ENCODE measurements around the gene MN1. TPM values are rescaled to one million over a fixed set of nuclear protein-coding genes. Genes with fewer than 3 reads are reported as not detected.
A peak's percentile ranks its signal among the peaks of the same experiment; 100 is the strongest.

MN1 gene
- total RNA-seq, 1 donor, result 6.2 TPM

DNA sequence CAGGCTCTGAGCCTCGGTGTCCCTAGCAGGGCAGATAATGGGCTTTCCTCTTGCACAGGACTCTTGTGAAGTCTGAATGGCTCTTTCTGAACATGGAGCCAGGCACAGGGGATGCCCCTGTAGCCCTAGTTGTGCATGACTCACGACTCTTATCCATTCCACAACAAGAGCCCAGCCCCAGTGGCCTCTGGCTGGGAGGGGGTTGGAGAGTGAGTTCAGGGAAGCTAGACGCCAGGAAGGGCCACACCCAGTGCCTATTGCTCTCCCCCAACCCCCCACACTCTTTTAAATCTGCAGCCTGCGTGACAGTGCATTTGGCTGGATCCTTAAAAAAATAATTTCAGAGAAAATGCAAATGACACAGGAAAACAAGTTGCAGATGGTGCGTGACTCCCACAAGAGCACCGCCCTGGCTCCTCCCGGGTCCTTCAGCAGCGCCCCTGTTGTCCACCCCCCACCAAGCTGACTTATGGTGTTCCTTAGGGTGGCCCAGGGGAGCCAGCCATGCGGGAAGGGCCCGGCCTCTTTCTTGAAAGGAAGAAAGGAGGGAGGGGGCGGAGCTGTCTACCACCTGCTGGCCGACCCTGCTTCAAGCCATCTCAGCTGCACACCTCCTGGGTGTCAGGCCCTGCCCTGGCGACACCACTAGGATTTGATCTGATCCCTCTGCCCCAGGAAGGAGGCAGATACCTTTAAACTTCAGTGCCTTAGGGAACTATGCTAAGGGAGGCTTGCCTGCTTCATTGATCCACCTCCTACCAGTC, 74.7 kb downstream of the MN1 start:
- H3K4me3 ChIP-seq (ENCODE audit: insufficient read depth, low read length), result no peak overlapping the region
- H3K27me3 ChIP-seq (ENCODE audit: insufficient read depth, low read length), result peaks cover 4% of the 10 kb centered on the region
- H3K9me3 ChIP-seq (ENCODE audit: low read depth, low read length), result no peaks in the 10 kb centered on the region
- DNase-seq (ENCODE audit: insufficient read length, low spot score, missing footprints), result no peak
- no peaks in the 10 kb centered on the region for H3K36me3 ChIP-seq (ENCODE audit: insufficient read depth, low read length)
- H4K20me1 ChIP-seq (ENCODE audit: insufficient read depth, low read length), result no peaks in the 10 kb centered on the region
- H3K27ac ChIP-seq (ENCODE audit: low read depth, low read length), result no peak overlapping the region
- H3K4me2 ChIP-seq (ENCODE audit: insufficient read depth, low read length), result no peak overlapping the region
- H2AFZ ChIP-seq (ENCODE audit: low read length), result peak overlapping the region; percentile 35
- TF ChIP-seq CTCF (IDR thresholded peaks at IDR 0.05; ENCODE audit: extremely low read depth, low read depth, low read length), result no peak
- no peaks in the 10 kb centered on the region for H3K4me1 ChIP-seq (ENCODE audit: insufficient read depth, low read length)
- H3K79me2 ChIP-seq (ENCODE audit: insufficient read depth, low read length), result no peaks in the 10 kb centered on the region

DNA sequence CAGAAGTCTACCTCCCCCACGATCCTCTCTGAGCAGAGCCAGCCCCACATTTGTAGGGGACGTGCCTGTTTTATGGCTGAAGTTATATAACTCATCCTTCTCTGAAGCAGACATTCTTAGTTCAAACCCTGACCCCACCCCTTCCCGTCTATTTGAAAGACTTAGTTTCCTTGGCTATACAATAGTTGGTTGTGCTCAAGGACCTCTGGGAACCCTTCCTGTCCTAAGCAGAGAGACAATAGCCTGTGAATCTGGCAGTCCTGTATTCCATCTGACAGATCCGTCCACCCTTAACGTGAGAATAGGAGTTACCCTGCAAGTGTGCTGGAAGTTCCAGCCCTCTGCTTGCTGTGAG, 75.2 kb downstream of the MN1 start:
- H3K27me3 ChIP-seq (ENCODE audit: insufficient read depth, low read length), result no peaks in the 10 kb centered on the region
- H3K4me2 ChIP-seq (ENCODE audit: insufficient read depth, low read length), result no peak overlapping the region
- H3K79me2 ChIP-seq (ENCODE audit: insufficient read depth, low read length), result no peaks in the 10 kb centered on the region
- H3K27ac ChIP-seq (ENCODE audit: low read depth, low read length), result no peak overlapping the region
- no peak for TF ChIP-seq CTCF (IDR thresholded peaks at IDR 0.05; ENCODE audit: extremely low read depth, low read depth, low read length)
- no peaks in the 10 kb centered on the region for H3K9me3 ChIP-seq (ENCODE audit: low read depth, low read length)
- H3K36me3 ChIP-seq (ENCODE audit: insufficient read depth, low read length), result no peaks in the 10 kb centered on the region
- peak overlapping the region; percentile 35 for H2AFZ ChIP-seq (ENCODE audit: low read length)
- H3K4me1 ChIP-seq (ENCODE audit: insufficient read depth, low read length), result no peaks in the 10 kb centered on the region
- DNase-seq (ENCODE audit: insufficient read length, low spot score, missing footprints), result no peak
- H3K4me3 ChIP-seq (ENCODE audit: insufficient read depth, low read length), result no peak overlapping the region
- no peaks in the 10 kb centered on the region for H4K20me1 ChIP-seq (ENCODE audit: insufficient read depth, low read length)

DNA sequence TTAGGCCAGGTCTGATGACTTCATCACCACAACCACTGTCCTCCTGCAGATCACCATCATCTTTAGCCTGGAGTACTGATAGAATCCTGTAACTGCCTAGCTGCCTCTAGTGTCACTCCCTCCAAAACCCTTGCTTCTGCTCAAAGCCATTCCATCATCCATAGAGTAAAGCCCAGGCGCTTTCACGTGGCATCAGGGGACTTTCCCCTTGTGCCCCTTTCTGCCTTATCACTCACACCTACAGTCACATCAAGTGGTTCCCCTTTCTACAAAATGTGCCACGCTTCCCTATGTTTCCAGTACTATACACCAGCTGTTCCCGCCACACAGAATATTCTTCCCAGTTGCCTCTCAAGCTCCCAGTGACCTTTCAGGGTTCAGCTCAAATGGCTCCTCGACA, 75.9 kb downstream of the MN1 start:
- DNase-seq (ENCODE audit: insufficient read length, low spot score, missing footprints), result no peak
- Histone ChIP-seq H3K79me2 (ENCODE audit: insufficient read depth, low read length) (no peaks in the 10 kb centered on the region), H3K4me3 (ENCODE audit: insufficient read depth, low read length) (no peak overlapping the region), H3K27me3 (ENCODE audit: insufficient read depth, low read length) (no peaks in the 10 kb centered on the region), H2AFZ (ENCODE audit: low read length) (no peak overlapping the region), H4K20me1 (ENCODE audit: insufficient read depth, low read length) (no peaks in the 10 kb centered on the region), H3K4me1 (ENCODE audit: insufficient read depth, low read length) (no peaks in the 10 kb centered on the region), H3K9me3 (ENCODE audit: low read depth, low read length) (no peaks in the 10 kb centered on the region), H3K4me2 (ENCODE audit: insufficient read depth, low read length) (no peak overlapping the region), H3K27ac (ENCODE audit: low read depth, low read length) (no peak overlapping the region), H3K36me3 (ENCODE audit: insufficient read depth, low read length) (no peaks in the 10 kb centered on the region)
- no peak for TF ChIP-seq CTCF (IDR thresholded peaks at IDR 0.05; ENCODE audit: extremely low read depth, low read depth, low read length)

- Histone ChIP-seq H3K36me3 (ENCODE audit: insufficient read depth, low read length) (no peaks in the 10 kb centered on the region), H3K4me3 (ENCODE audit: insufficient read depth, low read length) (no peak overlapping the region), H2AFZ (ENCODE audit: low read length) (no peak overlapping the region), H4K20me1 (ENCODE audit: insufficient read depth, low read length) (no peaks in the 10 kb centered on the region), H3K27ac (ENCODE audit: low read depth, low read length) (no peak overlapping the region), H3K79me2 (ENCODE audit: insufficient read depth, low read length) (no peaks in the 10 kb centered on the region), H3K27me3 (ENCODE audit: insufficient read depth, low read length) (no peaks in the 10 kb centered on the region), H3K4me1 (ENCODE audit: insufficient read depth, low read length) (no peaks in the 10 kb centered on the region), H3K9me3 (ENCODE audit: low read depth, low read length) (no peaks in the 10 kb centered on the region), H3K4me2 (ENCODE audit: insufficient read depth, low read length) (no peak overlapping the region)
- DNase-seq (ENCODE audit: insufficient read length, low spot score, missing footprints), result no peak
- no peak for TF ChIP-seq CTCF (IDR thresholded peaks at IDR 0.05; ENCODE audit: extremely low read depth, low read depth, low read length)
These were observed 76.8 kb downstream of the MN1 start for GRCh38 chr22:27724709-27725108.

All from osteoblast (primary cell).